OCI-LY3 (cell line): ENCODE data around the gene EMILIN3.

Source experiments
- H2AFZ ChIP-seq: fragments of 200-600, 300-600 bp; shearing (Covaris generic); 2 replicates; pipeline ENCODE4 v1.6.0; 2014; ENCODE audit warnings: antibody characterized with exemption, low read depth, low read length
- H3K27ac ChIP-seq: fragments of 200-600, 300-600 bp; sonication (generic); 2 replicates; pipeline ENCODE4 v1.5.1; 2014; ENCODE audit warnings: mild to moderate bottlenecking, low read length, moderate library complexity, mixed read lengths
- H3K27me3 ChIP-seq: fragments of 200-600, 300-600 bp; sonication (generic); 2 replicates; pipeline ENCODE4 v1.6.1; 2014; ENCODE audit warnings: low read depth, low read length, mixed read lengths
- H3K36me3 ChIP-seq: fragments of 200-600, 300-600 bp; sonication (generic); replicated peaks from 2 replicates; pipeline ENCODE3; 2014; ENCODE audit warnings: low read depth, low read length, mixed read lengths
- H3K4me1 ChIP-seq: fragments of 300-600, 200-600 bp; sonication (generic); 2 replicates; pipeline ENCODE4 v1.6.1; 2014; ENCODE audit warnings: low read length, mixed read lengths
- H3K4me2 ChIP-seq: fragments of 200-600, 300-600 bp; sonication (generic); 2 replicates; pipeline ENCODE4 v1.6.1; 2014; ENCODE audit warnings: low read length, mixed read lengths
- H3K4me3 ChIP-seq: fragments of 300-600, 200-600 bp; sonication (generic); 2 replicates; pipeline ENCODE4 v1.5.1; 2014; ENCODE audit warnings: antibody characterized with exemption, mild to moderate bottlenecking, low read length, moderate library complexity
- H3K79me2 ChIP-seq: fragments of 300-600, 200-600 bp; shearing (Covaris generic); 2 replicates; pipeline ENCODE4 v1.6.1; 2014; ENCODE audit warnings: mild to moderate bottlenecking, low read length, mixed read lengths
- H3K9ac ChIP-seq: fragments of 300-600, 200-600 bp; shearing (Covaris generic); 2 replicates; pipeline ENCODE4 v1.6.0; 2014; ENCODE audit warnings: mild to moderate bottlenecking, low read length, moderate library complexity
- H3K9me3 ChIP-seq: fragments of 200-600, 300-600 bp; shearing (Covaris generic); 2 replicates; pipeline ENCODE4 v1.6.1; 2014; ENCODE audit warnings: low read length, mixed read lengths; ENCODE audit not compliant: insufficient read depth
- H4K20me1 ChIP-seq: fragments of 200-600, 300-600 bp; sonication (generic); 2 replicates; pipeline ENCODE4 v1.6.1; 2016; ENCODE audit warnings: low read length, mixed read lengths; ENCODE audit not compliant: insufficient read depth
- EZH2phosphoT487 ChIP-seq: fragments of 200-600 bp; shearing (Covaris generic); IDR thresholded peaks from 2 replicates; pipeline ENCODE4 v1.6.1; 2018; ENCODE audit warnings: antibody characterized with exemption, mixed run types, low read depth
- TF ChIP-seq, protein P1 (sequence below): fragments of 200-600, 300-600 bp; sonication (generic); IDR thresholded peaks from 2 replicates; pipeline ENCODE4 v1.5.1; 2014; ENCODE audit warnings: antibody characterized with exemption, low read length, low read depth

The EMILIN3 gene

GRCh38 chr20:41391587-41392001 is 25.0 kb upstream of the EMILIN3 start:
- Histone ChIP-seq H2AFZ (no peak overlapping the region), H3K27ac (no peak overlapping the region), H3K36me3 (no peaks in the 10 kb centered on the region), H3K9ac (no peak overlapping the region), H3K27me3 (peaks cover 18% of the 10 kb centered on the region), H4K20me1 (no peaks in the 10 kb centered on the region), H3K4me1 (peaks cover 5% of the 10 kb centered on the region), H3K4me2 (no peak overlapping the region), H3K79me2 (no peaks in the 10 kb centered on the region), H3K9me3 (no peaks in the 10 kb centered on the region), H3K4me3 (no peak overlapping the region)
- TF ChIP-seq, protein P1, sequence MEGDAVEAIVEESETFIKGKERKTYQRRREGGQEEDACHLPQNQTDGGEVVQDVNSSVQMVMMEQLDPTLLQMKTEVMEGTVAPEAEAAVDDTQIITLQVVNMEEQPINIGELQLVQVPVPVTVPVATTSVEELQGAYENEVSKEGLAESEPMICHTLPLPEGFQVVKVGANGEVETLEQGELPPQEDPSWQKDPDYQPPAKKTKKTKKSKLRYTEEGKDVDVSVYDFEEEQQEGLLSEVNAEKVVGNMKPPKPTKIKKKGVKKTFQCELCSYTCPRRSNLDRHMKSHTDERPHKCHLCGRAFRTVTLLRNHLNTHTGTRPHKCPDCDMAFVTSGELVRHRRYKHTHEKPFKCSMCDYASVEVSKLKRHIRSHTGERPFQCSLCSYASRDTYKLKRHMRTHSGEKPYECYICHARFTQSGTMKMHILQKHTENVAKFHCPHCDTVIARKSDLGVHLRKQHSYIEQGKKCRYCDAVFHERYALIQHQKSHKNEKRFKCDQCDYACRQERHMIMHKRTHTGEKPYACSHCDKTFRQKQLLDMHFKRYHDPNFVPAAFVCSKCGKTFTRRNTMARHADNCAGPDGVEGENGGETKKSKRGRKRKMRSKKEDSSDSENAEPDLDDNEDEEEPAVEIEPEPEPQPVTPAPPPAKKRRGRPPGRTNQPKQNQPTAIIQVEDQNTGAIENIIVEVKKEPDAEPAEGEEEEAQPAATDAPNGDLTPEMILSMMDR: no peak
- no peak for TF ChIP-seq EZH2phosphoT487

DNA sequence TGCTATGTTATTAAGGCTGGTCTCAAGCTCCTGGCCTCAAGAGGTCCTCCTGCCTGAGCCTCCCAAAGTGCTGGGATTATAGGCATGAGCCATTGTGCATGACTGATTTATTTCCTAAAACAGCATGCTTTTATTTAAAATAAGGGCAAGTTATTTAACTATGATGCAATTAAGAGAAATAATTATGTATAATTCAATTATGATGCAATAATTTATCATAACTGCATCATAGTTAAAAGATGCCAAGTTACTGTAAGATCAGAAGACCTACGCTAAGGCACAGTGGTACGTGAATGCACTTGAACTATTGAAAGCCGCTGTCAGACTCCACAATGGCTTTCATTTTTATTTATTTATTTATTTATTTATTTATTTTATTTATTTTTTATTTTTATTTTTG is 24.3 kb upstream of the EMILIN3 start:
- Histone ChIP-seq H4K20me1 (no peaks in the 10 kb centered on the region), H2AFZ (no peak overlapping the region), H3K27me3 (peaks cover 18% of the 10 kb centered on the region), H3K36me3 (no peaks in the 10 kb centered on the region), H3K27ac (no peak overlapping the region), H3K4me3 (no peak overlapping the region), H3K4me1 (peaks cover 5% of the 10 kb centered on the region), H3K79me2 (no peaks in the 10 kb centered on the region), H3K9ac (no peak overlapping the region), H3K9me3 (no peaks in the 10 kb centered on the region), H3K4me2 (no peak overlapping the region)
- no peak for TF ChIP-seq EZH2phosphoT487
- TF ChIP-seq, protein P1: no peak

DNA sequence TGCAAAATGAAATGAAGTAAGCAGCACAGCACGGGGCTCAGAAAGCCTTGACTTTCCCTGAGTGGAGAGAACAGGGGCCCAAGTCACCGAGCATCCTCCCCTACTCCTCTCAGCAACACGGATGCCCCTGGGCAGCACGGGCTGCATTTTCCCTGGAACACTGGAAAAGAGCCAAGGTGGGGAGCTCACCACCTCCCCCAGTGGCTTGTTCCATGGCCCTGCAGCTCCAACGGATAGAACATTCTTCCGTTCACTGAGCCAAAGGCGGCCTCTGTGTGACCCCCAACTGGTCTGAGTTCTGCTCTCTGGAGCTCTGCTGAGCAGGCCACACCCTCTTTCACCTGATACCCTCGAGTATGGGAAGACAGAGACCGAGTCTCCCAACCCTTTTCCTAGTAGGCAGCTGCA is 20.8 kb upstream of the EMILIN3 start:
- Histone ChIP-seq H3K27ac (no peak overlapping the region), H3K9me3 (no peaks in the 10 kb centered on the region), H3K79me2 (no peaks in the 10 kb centered on the region), H3K4me3 (no peak overlapping the region), H4K20me1 (no peaks in the 10 kb centered on the region), H3K4me2 (no peak overlapping the region), H3K4me1 (peaks cover 5% of the 10 kb centered on the region), H3K36me3 (no peaks in the 10 kb centered on the region), H3K27me3 (peaks cover 24% of the 10 kb centered on the region), H3K9ac (no peak overlapping the region), H2AFZ (no peak overlapping the region)
- TF ChIP-seq, protein P1: no peak
- no peak for TF ChIP-seq EZH2phosphoT487

- Histone ChIP-seq H4K20me1 (no peaks in the 10 kb centered on the region), H3K36me3 (no peaks in the 10 kb centered on the region), H3K4me3 (no peak overlapping the region), H3K27ac (no peak overlapping the region), H3K27me3 (peaks cover 25% of the 10 kb centered on the region), H3K79me2 (no peaks in the 10 kb centered on the region), H3K9ac (no peak overlapping the region), H3K9me3 (no peaks in the 10 kb centered on the region), H3K4me1 (peaks cover 5% of the 10 kb centered on the region), H3K4me2 (no peak overlapping the region), H2AFZ (no peak overlapping the region)
- TF ChIP-seq, protein P1: no peak
- TF ChIP-seq EZH2phosphoT487: no peak
These were observed 20.1 kb upstream of the EMILIN3 start for GRCh38 chr20:41386502-41387427.
